GM19023 (cell line): ENCODE data around the gene PDE8A.
"Not testable (repeated sequence)": the region's sequence is repeated elsewhere in the genome, so short reads cannot be mapped to it uniquely, and the experiment has no call there.

ENCODE experiments used
- ATAC-seq: cut with Tn5 transposase; IDR thresholded peaks from one replicate; pipeline ENCODE4 v1.9.1; 2021; ENCODE audit warnings: mild to moderate bottlenecking, moderate library complexity; ENCODE audit not compliant: unreplicated experiment

PDE8A gene

GRCh38 chr15:85008474-85009260, 27.0 kb downstream of the PDE8A start:
- ATAC-seq = no peak

GRCh38 chr15:85009435-85009834, 27.8 kb downstream of the PDE8A start:
- ATAC-seq = no peak

- peak; percentile 10 for ATAC-seq
These were observed 28.4 kb downstream of the PDE8A start for GRCh38 chr15:85010071-85010385.

GRCh38 chr15:85010386-85011159, 28.9 kb downstream of the PDE8A start:
- ATAC-seq = peak; percentile 56

GRCh38 chr15:85011160-85011571, 29.5 kb downstream of the PDE8A start:
- no peak for ATAC-seq

- not testable (repeated sequence) for ATAC-seq
These were observed 30.1 kb downstream of the PDE8A start for GRCh38 chr15:85011724-85012123.

GRCh38 chr15:85013785-85014184, 32.1 kb downstream of the PDE8A start:
- no peak for ATAC-seq

GRCh38 chr15:85014932-85015331, 33.3 kb downstream of the PDE8A start:
- ATAC-seq = no peak

- ATAC-seq = no peak
These were observed 34.6 kb downstream of the PDE8A start for GRCh38 chr15:85016275-85016674.

- ATAC-seq = no peak
These were observed 38.3 kb downstream of the PDE8A start for GRCh38 chr15:85019815-85020590.

- ATAC-seq = no peak
These were observed 39.8 kb downstream of the PDE8A start for GRCh38 chr15:85021409-85021808.

- ATAC-seq = no peak
These were observed 41.3 kb downstream of the PDE8A start for GRCh38 chr15:85022860-85023403.

GRCh38 chr15:85024003-85024402, 42.3 kb downstream of the PDE8A start:
- ATAC-seq = no peak

GRCh38 chr15:85024509-85025336, 43.1 kb downstream of the PDE8A start:
- ATAC-seq = no peak

- no peak for ATAC-seq
These were observed 44.0 kb downstream of the PDE8A start for GRCh38 chr15:85025516-85026251.

- ATAC-seq = no peak
These were observed 44.8 kb downstream of the PDE8A start for GRCh38 chr15:85026304-85027032.

- no peak for ATAC-seq
These were observed 45.4 kb downstream of the PDE8A start for GRCh38 chr15:85027033-85027380.

- ATAC-seq = no peak
These were observed 45.8 kb downstream of the PDE8A start for GRCh38 chr15:85027421-85027820.

GRCh38 chr15:85028416-85028815, 46.8 kb downstream of the PDE8A start:
- ATAC-seq = no peak
